BE2C (cell line): ENCODE measurements around the gene CBFA2T3.

Source experiments
- DNase-seq: peaks from one replicate; pipeline ENCODE4 v3.0.0-alpha.2; 2020
- H3K27me3 ChIP-seq: fragments of 250-450 bp; sonication (Bioruptor Pico); 2 replicates; pipeline ENCODE4 v1.5.1; 2020; ENCODE audit warnings: mild to moderate bottlenecking
- H3K36me3 ChIP-seq: fragments of 250-450 bp; sonication (Bioruptor Pico); 2 replicates; pipeline ENCODE4 v1.5.1; 2020; ENCODE audit warnings: mild to moderate bottlenecking
- H3K4me1 ChIP-seq: fragments of 250-450 bp; sonication (Bioruptor Pico); 2 replicates; pipeline ENCODE4 v1.5.1; 2020
- H3K4me3 ChIP-seq: 2 replicates; pipeline ENCODE4 v1.5.1; 2011; ENCODE audit warnings: low read depth, low read length
- H3K9me3 ChIP-seq: fragments of 250-450 bp; sonication (Bioruptor Pico); 2 replicates; pipeline ENCODE4 v1.5.1; 2020
- TF ChIP-seq, protein P1 (sequence below): IDR thresholded peaks from 2 replicates; pipeline ENCODE4 v1.5.1; 2012; ENCODE audit warnings: mild to moderate bottlenecking, low read depth, low read length

CBFA2T3 gene

GRCh38 chr16:88931373-88931900, 45.6 kb downstream of the CBFA2T3 start:
- no peak for DNase-seq
- no peaks in the 10 kb centered on the region for H3K4me1 ChIP-seq
- no peak overlapping the region for H3K4me3 ChIP-seq

GRCh38 chr16:88930716-88931115, 46.3 kb downstream of the CBFA2T3 start:
- no peak for DNase-seq
- no peaks in the 10 kb centered on the region for H3K4me1 ChIP-seq
- H3K36me3 ChIP-seq: no peaks in the 10 kb centered on the region
- H3K27me3 ChIP-seq: peaks cover 73% of the 10 kb centered on the region
- TF ChIP-seq, protein P1, sequence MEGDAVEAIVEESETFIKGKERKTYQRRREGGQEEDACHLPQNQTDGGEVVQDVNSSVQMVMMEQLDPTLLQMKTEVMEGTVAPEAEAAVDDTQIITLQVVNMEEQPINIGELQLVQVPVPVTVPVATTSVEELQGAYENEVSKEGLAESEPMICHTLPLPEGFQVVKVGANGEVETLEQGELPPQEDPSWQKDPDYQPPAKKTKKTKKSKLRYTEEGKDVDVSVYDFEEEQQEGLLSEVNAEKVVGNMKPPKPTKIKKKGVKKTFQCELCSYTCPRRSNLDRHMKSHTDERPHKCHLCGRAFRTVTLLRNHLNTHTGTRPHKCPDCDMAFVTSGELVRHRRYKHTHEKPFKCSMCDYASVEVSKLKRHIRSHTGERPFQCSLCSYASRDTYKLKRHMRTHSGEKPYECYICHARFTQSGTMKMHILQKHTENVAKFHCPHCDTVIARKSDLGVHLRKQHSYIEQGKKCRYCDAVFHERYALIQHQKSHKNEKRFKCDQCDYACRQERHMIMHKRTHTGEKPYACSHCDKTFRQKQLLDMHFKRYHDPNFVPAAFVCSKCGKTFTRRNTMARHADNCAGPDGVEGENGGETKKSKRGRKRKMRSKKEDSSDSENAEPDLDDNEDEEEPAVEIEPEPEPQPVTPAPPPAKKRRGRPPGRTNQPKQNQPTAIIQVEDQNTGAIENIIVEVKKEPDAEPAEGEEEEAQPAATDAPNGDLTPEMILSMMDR: no peak
- H3K9me3 ChIP-seq: no peaks in the 10 kb centered on the region
- no peak overlapping the region for H3K4me3 ChIP-seq

More at GRCh38 chr16:88931373-88931900, 45.6 kb downstream of the CBFA2T3 start:
- H3K36me3 ChIP-seq: no peaks in the 10 kb centered on the region
- no peaks in the 10 kb centered on the region for H3K9me3 ChIP-seq
- H3K27me3 ChIP-seq: peaks cover 73% of the 10 kb centered on the region
- TF ChIP-seq, protein P1: no peak

GRCh38 chr16:88929091-88929445, 47.9 kb downstream of the CBFA2T3 start:
- Histone ChIP-seq H3K27me3 (peaks cover 66% of the 10 kb centered on the region), H3K4me1 (no peaks in the 10 kb centered on the region; the same call in 1 of the 2 replicates), H3K4me3 (no peak overlapping the region), H3K36me3 (no peaks in the 10 kb centered on the region), H3K9me3 (no peaks in the 10 kb centered on the region)
- TF ChIP-seq, protein P1: no peak
- DNase-seq: no peak

GRCh38 chr16:88928405-88929090, 48.5 kb downstream of the CBFA2T3 start:
- Histone ChIP-seq H3K4me1 (no peaks in the 10 kb centered on the region; the same call in 1 of the 2 replicates), H3K27me3 (peaks cover 61% of the 10 kb centered on the region), H3K9me3 (no peaks in the 10 kb centered on the region), H3K36me3 (no peaks in the 10 kb centered on the region), H3K4me3 (no peak overlapping the region)
- TF ChIP-seq, protein P1: no peak
- DNase-seq: no peak

GRCh38 chr16:88927661-88928060, 49.3 kb downstream of the CBFA2T3 start:
- TF ChIP-seq, protein P1: no peak
- no peak for DNase-seq
- Histone ChIP-seq H3K4me1 (no peaks in the 10 kb centered on the region; the same call in 1 of the 2 replicates), H3K27me3 (peaks cover 60% of the 10 kb centered on the region), H3K4me3 (no peak overlapping the region), H3K9me3 (no peaks in the 10 kb centered on the region), H3K36me3 (no peaks in the 10 kb centered on the region)

DNA sequence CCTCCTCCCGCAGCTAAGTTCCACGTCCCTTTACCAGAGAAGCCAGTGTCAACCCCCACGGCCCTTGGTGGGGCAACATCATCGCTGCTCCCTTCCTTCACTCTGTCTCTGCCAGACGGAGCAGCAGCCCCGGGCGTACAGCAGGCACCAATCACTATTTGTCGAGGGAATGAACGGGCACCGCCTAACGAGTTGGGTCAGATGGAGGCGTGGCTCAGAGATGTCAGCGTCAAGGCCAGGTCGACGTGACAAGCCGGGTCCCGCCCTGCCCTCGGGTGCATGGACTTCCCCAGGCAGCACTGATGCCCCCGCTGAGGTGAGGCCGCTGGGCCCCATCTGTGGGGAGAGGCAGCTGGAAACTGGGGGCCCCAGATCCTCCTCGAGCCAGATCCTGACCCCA, 50.0 kb downstream of the CBFA2T3 start:
- H3K4me1 ChIP-seq: peaks cover 2% of the 10 kb centered on the region; the same call in 1 of the 2 replicates
- no peaks in the 10 kb centered on the region for H3K36me3 ChIP-seq
- no peak overlapping the region for H3K4me3 ChIP-seq
- no peak for DNase-seq
- H3K27me3 ChIP-seq: peaks cover 60% of the 10 kb centered on the region
- TF ChIP-seq, protein P1: no peak
- H3K9me3 ChIP-seq: no peaks in the 10 kb centered on the region
